ENCODE results near the gene EPHA6.

Gene EPHA6

DNA sequence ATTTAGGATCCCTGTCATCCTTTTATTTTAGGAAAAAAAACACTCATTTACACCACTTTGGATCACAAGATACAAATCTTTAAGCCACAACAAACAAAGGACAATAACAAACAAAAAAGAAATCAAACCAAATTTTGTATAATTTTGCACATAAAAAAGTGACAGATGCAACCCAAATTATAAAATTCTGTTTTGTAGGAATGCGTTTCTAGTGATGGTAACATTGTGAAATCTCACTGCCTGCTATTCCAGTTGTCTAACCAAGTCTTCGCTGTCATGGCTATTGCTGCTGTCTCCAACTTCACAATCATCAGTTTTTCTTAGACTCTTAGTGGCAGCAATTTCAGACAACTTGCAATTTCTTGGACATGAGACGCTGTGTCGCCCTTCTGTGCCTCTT is 891.8 kb downstream of the EPHA6 start:
- DNase-seq (ENCODE audit: low read depth) = no peak

DNA sequence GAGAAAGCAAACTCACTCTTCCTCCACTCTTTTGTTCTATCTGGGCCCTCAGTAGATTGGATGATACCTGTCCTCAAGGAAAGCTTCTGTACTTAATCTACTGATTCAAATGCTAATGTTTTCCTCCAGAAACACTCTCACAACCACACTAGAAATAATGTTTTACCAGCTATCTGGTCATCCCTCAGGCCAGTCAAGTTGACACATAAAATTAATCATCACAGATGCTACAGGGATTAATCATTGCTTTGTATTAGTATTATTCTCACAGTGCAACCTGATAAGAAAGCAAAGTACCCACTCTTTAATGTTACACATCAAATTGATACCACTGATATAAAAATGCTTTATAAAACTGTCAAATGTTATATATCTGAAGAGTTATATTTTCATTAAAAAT is 897.3 kb downstream of the EPHA6 start:
- no peak for DNase-seq (ENCODE audit: low read depth)

DNA sequence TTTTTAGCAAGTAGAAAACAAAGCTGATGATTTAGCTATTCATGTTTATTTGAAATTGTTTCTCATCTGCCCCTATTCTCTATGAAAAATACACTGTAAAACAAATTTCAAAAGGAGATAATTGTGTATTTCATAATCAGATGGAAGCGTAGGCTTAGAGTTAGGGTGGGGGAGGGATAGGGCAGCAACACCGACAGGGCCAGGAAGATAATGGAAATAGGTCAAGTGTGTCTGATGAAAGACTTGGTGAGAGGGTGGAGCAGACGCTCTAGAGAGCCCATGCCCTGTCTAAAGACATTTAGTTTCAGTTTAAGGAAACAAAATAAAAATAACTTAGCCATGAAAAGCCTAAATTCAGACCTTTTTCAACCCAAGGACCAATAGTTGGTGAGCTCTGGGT is 898.5 kb downstream of the EPHA6 start:
- DNase-seq (ENCODE audit: low read depth) = no peak

DNA sequence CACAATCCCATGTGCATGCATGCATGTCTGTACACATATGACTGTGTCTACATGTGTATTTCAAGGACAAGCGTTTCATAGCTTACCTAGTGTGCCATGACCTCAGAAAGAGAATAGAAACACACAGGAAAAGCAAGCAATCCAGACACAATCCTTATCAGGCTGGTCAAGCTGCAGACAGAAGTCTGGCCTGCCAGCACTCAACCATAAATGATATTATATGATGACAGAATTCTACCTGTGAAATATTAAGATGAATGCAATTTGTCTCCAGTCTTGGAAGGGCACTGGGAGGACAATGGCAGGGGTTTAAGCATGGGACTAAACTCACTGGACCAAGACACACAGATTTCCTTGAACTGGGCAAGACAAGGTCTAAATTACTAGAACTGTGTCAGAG is 899.2 kb downstream of the EPHA6 start:
- DNase-seq (ENCODE audit: low read depth) = no peak

DNA sequence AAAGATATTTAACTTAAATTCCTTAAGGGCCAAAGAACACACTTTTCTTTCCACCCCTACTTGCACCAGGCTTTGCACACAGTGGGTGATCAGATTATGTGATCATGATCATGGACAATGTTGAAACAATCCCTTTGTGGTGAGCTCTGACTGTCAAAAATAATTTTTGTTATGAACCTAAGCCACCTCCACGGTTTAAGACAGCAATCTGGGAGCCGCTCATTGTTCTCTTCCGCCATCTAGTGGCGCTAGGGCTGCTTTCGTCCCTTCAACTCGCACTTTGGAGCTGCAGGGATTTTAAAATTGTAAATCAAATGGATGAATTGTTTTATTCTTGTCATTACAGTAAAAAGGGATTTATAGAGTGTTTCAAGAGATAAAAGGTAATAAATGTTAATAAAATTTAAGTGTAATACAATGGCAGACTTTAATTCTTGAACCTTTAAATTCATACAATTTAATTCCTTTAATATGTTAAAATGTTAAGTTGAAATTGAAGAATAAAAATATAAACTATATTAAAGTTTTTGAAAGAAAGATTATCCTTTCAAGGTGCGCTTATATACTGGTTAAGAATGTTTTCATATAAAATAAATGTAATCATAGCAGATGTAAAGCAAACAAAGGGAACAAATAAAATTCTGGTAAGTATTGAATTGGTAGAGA is 904.9 kb downstream of the EPHA6 start:
- peak; percentile 40 for DNase-seq (ENCODE audit: low read depth)

DNA sequence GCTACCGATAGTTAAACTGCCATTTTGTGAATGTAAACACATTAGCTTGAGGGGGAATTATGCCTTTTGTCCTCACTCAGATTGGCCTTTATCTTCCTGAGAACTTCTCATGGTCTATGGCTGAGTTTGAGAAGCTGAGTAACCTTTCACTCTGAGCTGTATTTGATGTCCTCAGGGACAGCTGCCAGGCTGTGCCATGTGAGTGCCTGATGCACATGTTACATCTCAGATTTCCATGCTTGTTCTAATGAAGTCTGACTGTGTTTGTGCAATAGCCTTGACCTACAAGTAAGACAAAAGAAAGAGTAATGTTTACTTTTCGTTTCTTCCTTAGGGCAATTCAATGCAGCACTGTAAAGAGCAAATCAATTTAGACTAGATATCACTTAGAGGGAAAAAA is 906.0 kb downstream of the EPHA6 start:
- DNase-seq (ENCODE audit: low read depth) = no peak

DNA sequence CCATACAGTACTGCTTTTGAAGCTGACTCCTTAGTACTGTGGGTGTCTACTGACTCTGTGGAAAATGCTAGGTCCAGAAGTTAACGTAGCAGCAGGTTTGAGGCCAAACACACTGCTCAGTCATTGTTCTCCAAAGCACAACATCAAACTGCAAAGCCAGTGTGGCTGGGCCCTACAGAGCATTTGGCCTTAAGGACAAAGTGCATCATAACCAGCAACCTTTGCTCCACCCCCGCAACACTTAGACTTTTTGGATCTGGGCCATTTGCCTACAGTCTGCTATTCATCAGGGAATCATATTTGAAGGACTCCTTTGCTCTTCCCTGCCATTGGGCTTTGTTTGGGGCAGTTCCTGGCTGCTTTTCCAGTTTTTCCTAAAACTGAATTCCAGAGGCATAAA is 907.1 kb downstream of the EPHA6 start:
- no peak for DNase-seq (ENCODE audit: low read depth)

DNA sequence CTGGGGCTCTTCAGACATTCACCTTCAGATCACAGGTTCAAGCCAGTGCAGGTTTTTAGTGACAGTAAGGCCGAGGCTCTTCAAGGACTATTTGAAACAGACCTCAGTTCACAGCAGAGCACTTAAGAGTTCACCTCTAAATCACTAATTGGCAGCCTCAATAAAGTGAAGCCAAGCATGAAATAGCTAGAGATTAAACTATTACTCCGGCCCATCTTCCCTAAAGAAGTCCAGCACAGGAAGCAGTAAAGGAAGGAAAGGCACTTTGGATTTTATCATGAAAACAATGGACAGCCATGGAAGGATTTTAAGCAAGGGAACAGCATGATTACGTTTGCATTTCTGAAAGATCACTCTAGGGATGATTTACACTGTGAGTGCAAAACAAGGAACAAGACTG is 922.5 kb downstream of the EPHA6 start:
- DNase-seq (ENCODE audit: low read depth) = no peak

DNA sequence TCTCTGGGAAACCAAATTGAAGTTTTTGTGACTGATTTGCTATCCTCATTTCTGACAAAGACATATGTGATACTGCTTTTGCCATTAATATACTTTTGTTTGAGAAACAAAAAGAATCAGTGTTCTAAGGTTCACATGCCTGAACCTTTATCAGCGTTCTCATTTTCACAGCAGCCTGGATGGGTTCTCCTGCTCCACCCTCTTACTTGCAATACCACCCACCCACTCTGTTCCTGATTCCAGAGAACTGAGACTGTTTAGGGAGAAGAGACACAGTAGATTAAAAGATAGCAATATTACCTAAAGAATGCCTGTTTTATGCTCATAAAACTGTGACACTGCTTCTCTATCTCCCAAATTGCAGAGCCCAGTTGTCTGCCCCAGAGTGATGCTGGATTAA is 924.4 kb downstream of the EPHA6 start:
- no peak for DNase-seq (ENCODE audit: low read depth)

DNA sequence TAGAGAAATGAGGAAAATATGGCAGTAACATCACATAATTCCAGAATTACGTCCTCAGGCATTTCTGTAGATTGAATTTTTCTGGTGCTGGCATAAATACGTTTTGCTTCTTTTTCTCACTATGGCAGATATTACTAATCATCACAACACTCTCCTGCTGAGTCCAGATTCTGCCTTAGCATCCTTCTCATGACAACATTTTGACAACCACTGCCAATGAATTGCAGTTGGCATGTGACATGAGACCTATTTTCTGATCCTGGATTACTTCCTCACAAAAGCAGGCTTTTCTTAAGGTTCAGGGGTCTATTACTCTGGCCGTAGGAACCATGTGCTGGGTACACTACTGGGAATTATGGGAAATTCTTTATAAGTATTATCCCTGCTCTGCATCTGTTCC is 927.6 kb downstream of the EPHA6 start:
- no peak for DNase-seq (ENCODE audit: low read depth)

DNA sequence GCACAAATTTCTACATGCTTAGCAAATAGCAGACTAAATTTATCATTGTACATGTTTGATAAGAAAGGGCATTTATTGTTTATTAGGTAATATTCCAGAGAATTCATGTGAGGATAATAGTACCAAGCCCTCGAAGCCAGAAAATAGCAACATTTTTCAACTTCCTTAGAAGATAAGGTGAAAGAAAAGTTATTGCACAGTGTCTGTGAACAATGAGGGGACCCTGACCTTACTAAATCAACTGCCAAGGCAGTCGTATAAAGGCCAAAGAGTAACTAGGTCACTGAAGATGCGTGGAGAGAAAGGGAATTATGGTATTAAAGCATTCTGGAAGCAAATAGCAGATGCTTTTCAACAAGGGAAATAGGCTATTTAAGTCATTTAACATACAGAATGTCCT is 929.9 kb downstream of the EPHA6 start:
- no peak for DNase-seq (ENCODE audit: low read depth)

DNA sequence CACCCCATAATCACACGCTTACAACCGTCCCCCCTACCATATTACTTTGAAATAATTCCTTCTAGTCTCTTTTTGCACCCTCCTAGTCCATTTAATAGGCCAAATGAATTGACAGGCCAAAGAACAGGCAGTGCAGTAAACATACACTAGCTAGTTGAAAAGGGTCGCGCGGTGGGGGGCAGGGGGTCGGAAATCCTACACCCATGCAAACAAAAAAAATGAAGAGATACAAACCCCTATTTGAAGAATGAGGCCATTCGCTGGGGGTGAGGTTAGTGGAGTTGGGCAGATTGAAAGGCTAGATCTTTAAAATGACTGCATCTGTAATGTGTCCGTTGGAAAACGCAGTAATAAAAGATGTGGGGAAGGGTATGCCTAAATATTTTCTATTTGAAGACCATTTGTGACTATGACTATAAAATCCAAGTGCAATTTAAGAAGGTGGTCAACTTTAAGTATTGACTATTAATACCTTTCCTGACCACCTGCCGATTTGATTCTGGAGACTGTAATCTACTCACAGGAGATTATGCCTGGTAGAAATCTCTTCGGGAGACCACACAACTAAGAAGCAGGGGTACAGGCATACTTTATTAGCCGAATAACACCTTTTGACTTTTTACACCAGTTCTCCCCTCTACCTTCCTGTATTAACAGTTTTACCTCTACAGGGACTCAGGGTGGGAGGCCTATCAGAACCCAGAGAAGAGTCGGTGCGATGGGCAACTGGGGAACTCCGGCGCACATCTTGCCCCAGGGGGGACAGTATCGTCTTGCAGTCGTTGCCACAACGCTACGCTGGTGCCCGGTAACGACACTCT is 949.4 kb downstream of the EPHA6 start:
- DNase-seq (ENCODE audit: low read depth) = no peak

DNA sequence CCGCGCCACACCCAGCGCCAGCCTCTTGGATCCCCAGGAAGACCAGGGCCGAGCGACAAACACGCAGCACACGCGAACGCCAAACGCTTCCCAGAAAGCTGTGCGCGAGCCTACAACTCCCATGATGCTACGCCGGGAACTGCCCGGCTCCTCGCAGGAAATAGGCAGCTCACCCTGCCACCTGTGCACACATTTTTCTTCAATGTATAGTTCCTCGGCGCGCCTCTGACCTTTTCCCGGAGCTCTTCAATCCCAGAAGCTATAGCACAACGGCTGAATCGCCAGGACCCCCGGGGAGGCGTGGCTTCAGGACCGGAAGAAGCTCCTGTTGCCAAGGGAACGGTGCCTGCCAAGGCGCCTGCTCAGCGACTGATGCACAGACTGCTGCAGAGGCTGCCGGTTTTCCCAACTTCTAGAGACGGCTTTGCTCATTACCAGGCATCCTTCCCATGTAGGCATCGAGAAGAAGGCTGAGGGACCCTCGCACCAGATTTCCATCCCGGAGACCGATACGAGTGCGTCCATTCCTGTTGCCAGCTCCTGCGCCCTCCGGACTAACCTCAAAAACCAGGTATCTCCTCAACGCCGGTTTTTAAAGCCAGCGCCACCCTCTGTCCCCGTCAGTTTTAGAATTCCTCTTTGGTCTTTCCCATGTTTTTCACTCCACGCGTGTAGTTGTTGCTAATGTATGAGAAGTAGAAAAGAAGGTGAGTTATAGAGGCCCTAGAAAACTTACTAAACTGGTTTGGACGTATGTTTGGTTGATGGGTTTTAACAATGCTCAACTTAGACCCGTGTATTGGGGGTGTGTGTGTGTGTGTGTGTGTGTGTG is 950.2 kb downstream of the EPHA6 start, which contains the start of gene ARL6:
Gene ARL6, plus strand, starts transcription at position 352 of the 832 bp plus-strand sequence. CDS start 3,350 bp downstream, outside the sequence.
- DNase-seq (ENCODE audit: low read depth) = peak; percentile 62

DNA sequence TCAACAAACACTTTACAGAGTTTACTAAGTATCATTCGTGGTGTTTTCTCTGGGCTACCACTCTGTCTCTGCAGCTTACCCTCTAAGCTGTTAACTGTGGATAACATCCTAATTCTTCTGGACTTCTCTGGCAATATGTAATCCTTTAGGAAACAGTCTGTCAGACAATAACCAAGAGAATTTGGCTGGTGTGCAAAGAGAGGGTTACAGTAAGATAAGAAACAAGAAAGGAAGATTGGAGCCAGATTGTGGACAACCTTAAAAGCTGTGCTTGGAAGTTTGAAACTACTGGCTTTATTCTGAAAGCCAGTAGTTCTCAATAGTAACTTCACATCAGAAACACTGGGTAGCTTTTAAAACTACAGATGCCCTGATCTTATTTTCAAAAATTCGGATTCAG is 950.9 kb downstream of the EPHA6 start:
- no peak for DNase-seq (ENCODE audit: low read depth)

DNA sequence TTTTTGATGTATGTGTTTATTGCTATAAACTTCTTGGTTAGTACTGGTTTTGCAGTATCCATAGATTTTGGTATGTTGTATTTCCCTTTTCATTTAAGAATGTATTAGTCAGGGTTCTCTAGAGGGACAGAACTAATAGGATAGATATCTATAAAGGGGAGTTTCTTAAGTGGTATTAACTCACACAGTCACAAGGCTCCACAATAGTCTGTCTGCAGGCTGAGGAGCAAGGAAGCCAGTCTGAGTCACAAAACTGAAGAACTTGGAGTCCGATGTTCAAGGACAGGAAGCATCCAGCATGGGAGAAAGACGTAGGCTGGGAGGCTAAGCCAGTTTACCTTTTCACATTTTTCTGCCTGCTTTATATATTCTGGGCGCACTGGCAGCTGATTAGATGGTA is 958.5 kb downstream of the EPHA6 start:
- DNase-seq (ENCODE audit: low read depth) = no peak

DNA sequence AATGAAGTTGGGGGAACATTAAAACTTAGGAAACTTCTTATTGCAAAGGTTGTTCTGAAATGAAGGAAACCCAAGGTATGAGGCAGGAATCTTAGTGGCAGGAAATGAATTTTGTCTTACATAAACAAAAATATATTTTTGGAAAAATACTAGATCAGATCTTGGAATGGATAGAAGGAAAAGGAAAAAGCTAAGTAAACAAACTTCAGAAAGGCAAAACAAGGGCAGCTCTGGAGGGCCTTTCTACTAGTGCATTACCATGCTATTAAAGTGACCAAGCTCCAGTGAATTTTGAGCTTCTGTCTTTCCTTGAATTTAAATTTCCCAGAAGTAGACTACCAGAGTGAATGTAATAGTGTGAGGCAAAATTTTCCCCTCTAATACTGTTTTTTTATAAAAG is 963.8 kb downstream of the EPHA6 start:
- DNase-seq (ENCODE audit: low read depth) = no peak

DNA sequence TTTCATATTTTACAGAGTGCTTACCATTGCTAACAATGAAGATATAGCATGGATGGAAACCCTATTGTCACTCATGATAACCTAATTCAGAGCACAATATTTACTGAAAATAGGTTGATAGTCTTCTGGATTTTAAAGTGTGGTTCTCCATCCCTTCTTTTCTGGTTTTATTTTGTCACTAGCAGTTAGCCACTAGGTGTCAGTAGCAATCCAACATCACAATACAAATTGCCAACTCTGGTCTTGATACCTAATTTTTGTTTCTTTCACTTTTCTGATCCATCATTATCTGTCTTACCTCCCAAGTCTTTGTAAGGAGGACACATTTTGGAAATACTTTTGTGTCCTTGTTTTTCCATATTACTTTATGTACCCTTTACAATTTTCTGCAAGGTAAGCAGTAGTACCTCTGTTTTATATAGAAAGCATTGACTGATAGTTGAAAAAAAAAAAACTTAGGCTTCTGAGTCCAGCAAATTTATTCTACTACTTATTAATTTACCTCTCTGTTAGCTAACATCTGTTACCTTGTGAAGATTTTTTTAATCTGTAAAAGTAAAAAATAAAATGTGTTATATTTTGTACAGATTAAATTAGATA is 979.1 kb downstream of the EPHA6 start:
- no peak for DNase-seq (ENCODE audit: low read depth)

DNA sequence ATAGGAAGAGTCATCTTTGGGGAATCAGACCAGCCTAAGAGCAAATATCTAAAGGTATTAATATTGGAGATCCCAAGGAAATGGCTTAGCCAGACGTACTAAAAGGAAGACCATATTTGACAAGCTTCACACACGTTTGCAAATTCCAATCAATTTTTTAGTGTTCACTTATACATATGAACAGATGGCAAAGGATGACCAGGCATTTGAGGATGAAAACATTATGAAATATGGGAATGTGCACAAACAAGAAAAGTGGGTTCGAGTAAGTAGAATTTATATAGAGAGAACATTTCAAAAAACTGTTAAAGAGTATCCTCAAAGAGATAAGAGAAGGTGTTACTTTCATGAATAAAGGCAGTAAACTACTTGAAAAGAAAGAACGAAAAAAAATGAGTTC is 981.6 kb downstream of the EPHA6 start:
- DNase-seq (ENCODE audit: low read depth) = no peak

Data from activated T-cell treated with anti-CD3 and anti-CD28 coated beads for 48 hours (primary cell).